IMR-90 (cell line): ENCODE results near the gene GPRC5D. TPM values are rescaled to one million over a fixed set of nuclear protein-coding genes. Genes with fewer than 3 reads are reported as not detected.

ENCODE experiments used
- ATAC-seq: fragments of 200-7000 bp; cut with Tn5 transposase; 2 replicates; pipeline ENCODE4 v1.9.1; 2020; ENCODE audit warnings: low read depth, mild to moderate bottlenecking, moderate library complexity
- BruUV-seq: library from RNA; stranded (reverse); fragments of 400-500 nt; replicated peaks from 2 replicates; lab custom pipeline; 2021; lab: Mats Ljungman, UMichigan
- CTCF ChIA-PET: fragments of 300-600 bp; formaldehyde crosslinking; extraction: SDS; loops from one replicate; lab custom pipeline; 2021; ENCODE audit warnings: antibody characterized with exemption; lab: Yijun Ruan, JAX
- POLR2A ChIA-PET: fragments of 300-600 bp; sonication (Branson Sonifier 250); formaldehyde crosslinking; loops from one replicate; lab custom pipeline; 2022; ENCODE audit warnings: antibody characterized with exemption; ENCODE audit not compliant: unreplicated experiment; lab: Charles Lee
- DNase-seq: peaks from one replicate; pipeline ENCODE4 v3.0.0; 2013
- H2AFZ ChIP-seq: replicated peaks from 2 replicates; pipeline ENCODE3; 2013; ENCODE audit warnings: low read length, mild to moderate bottlenecking; ENCODE audit not compliant: poor library complexity
- H2AK5ac ChIP-seq: 2 replicates; pipeline ENCODE4 v1.6.1; 2013; ENCODE audit warnings: low read depth, low read length, inconsistent platforms
- H2AK9ac ChIP-seq: replicated peaks from 2 replicates; pipeline ENCODE3; 2013; ENCODE audit warnings: mild to moderate bottlenecking, low read depth, low read length, moderate library complexity; ENCODE audit not compliant: poor library complexity
- H2BK120ac ChIP-seq: 2 replicates; pipeline ENCODE4 v1.6.1; 2013; ENCODE audit warnings: low read depth, low read length, inconsistent platforms
- H2BK15ac ChIP-seq: 3 replicates; pipeline ENCODE4 v1.6.1; 2013; ENCODE audit warnings: low read depth, low read length, inconsistent platforms
- H2BK20ac ChIP-seq: 2 replicates; pipeline ENCODE4 v1.6.1; 2013; ENCODE audit warnings: low read depth, mild to moderate bottlenecking, inconsistent platforms, low read length, moderate library complexity
- H2BK5ac ChIP-seq: 2 replicates; pipeline ENCODE4 v1.6.1; 2013; ENCODE audit warnings: mild to moderate bottlenecking, low read depth, low read length, inconsistent platforms; ENCODE audit not compliant: poor library complexity, severe bottlenecking
- H3K14ac ChIP-seq: replicated peaks from 2 replicates; pipeline ENCODE4 v1.6.1; 2013; ENCODE audit warnings: low read depth, low read length, inconsistent platforms
- H3K18ac ChIP-seq: 2 replicates; pipeline ENCODE4 v1.6.1; 2013; ENCODE audit warnings: low read depth, low read length, control low read depth
- H3K23ac ChIP-seq: 2 replicates; pipeline ENCODE4 v1.6.1; 2013; ENCODE audit warnings: low read depth, low read length, inconsistent platforms
- H3K27ac ChIP-seq: 2 replicates; pipeline ENCODE4 v1.5.1; 2013; ENCODE audit warnings: mild to moderate bottlenecking, control low read depth, low read length; ENCODE audit not compliant: insufficient read depth
- H3K27me3 ChIP-seq: 2 replicates; pipeline ENCODE4 v1.6.1; 2013; ENCODE audit warnings: low read length; ENCODE audit not compliant: control insufficient read depth, insufficient read depth
- H3K36me3 ChIP-seq: 2 replicates; pipeline ENCODE4 v1.6.1; 2013; ENCODE audit warnings: low read length, mixed read lengths; ENCODE audit not compliant: control insufficient read depth, insufficient read depth
- H3K4ac ChIP-seq: 2 replicates; pipeline ENCODE4 v1.6.1; 2013; ENCODE audit warnings: low read depth, low read length, inconsistent platforms
- H3K4me1 ChIP-seq: 2 replicates; pipeline ENCODE4 v1.6.1; 2013; ENCODE audit warnings: low read length, mixed read lengths; ENCODE audit not compliant: control insufficient read depth, insufficient read depth
- H3K4me2 ChIP-seq: 2 replicates; pipeline ENCODE4 v1.6.1; 2013; ENCODE audit warnings: low read depth, mild to moderate bottlenecking, control low read depth, low read length, moderate library complexity
- H3K4me3 ChIP-seq: 2 replicates; pipeline ENCODE4 v1.5.1; 2013; ENCODE audit warnings: low read depth, mild to moderate bottlenecking, control low read depth, low read length, moderate library complexity; ENCODE audit not compliant: insufficient read depth
- H3K56ac ChIP-seq: 2 replicates; pipeline ENCODE4 v1.6.1; 2013; ENCODE audit warnings: low read length, inconsistent platforms; ENCODE audit not compliant: insufficient read depth; ENCODE audit errors: extremely low read depth
- H3K79me1 ChIP-seq, 2 experiments: 2 replicates each; pipeline ENCODE4 v1.6.1; 2013; ENCODE audit warnings: low read length in 2 of 2, inconsistent platforms in 1 of 2, low read depth in 1 of 2
- H3K9ac ChIP-seq: 2 replicates; pipeline ENCODE4 v1.6.1; 2013; ENCODE audit warnings: low read depth, low read length, control low read depth
- H3K9me1 ChIP-seq: 2 replicates; pipeline ENCODE4 v1.6.1; 2013; ENCODE audit warnings: low read length, inconsistent platforms; ENCODE audit not compliant: insufficient read depth
- H3K9me3 ChIP-seq: 2 replicates; pipeline ENCODE4 v1.6.1; 2013; ENCODE audit warnings: low read length; ENCODE audit not compliant: control insufficient read depth, insufficient read depth
- H4K20me1 ChIP-seq: 2 replicates; pipeline ENCODE4 v1.6.1; 2013; ENCODE audit warnings: low read length, inconsistent platforms; ENCODE audit not compliant: insufficient read depth
- H4K5ac ChIP-seq: 2 replicates; pipeline ENCODE4 v1.6.1; 2013; ENCODE audit warnings: mild to moderate bottlenecking, low read depth, low read length, control low read depth
- H4K8ac ChIP-seq, 2 experiments: 2 replicates each; pipeline ENCODE4 v1.6.1; 2013; ENCODE audit warnings: low read depth in 2 of 2, low read length in 2 of 2, control low read depth in 1 of 2, inconsistent platforms in 1 of 2
- H4K91ac ChIP-seq: 2 replicates; pipeline ENCODE4 v1.6.1; 2013; ENCODE audit warnings: low read depth, low read length, inconsistent platforms; ENCODE audit not compliant: insufficient read depth
- CEBPB ChIP-seq: IDR thresholded peaks from 2 replicates; pipeline ENCODE4 v1.6.1; 2012; ENCODE audit warnings: low read depth, low read length, improper control_type of control experiment
- FOS ChIP-seq: fragments of 150-350 bp; IDR thresholded peaks from 2 replicates; pipeline ENCODE4 v1.6.1; 2016; ENCODE audit warnings: low read depth, low read length
- WGBS, 2 experiments: methylation state at CpG; one replicate each; pipeline versions ENCODE4 v1.1.5 to v1.1.7; 2013; ENCODE audit warnings: missing lambda C conversion rate in 2 of 2; ENCODE audit not compliant: insufficient read length in 1 of 2; ENCODE audit errors: extremely low coverage in 2 of 2; 5-methylcytosine and 5-hydroxymethylcytosine counted together
- dilution Hi-C: fragments of 300-500 bp; cut with HindIII; formaldehyde crosslinking; loops from one replicate; pipeline ENCODE4 v1.14.3; 2018; ENCODE audit warnings: low sequenced_read_pairs; ENCODE audit not compliant: unreplicated experiment
- in situ Hi-C: fragments of 300-500 bp; cut with MboI; formaldehyde crosslinking; loops from 3 replicates; pipeline ENCODE4 v1.14.3; 2019; ENCODE audit warnings: low sequenced_read_pairs, inconsistent platforms, mixed read lengths
- intact Hi-C: fragments of 100-400 bp; cut with micrococcal nuclease; formaldehyde crosslinking; loops from 2 replicates; pipeline ENCODE4 v1.10.0; 2022
- polyA plus RNA-seq, 3 experiments: library from polyadenylated mRNA; depleted of rRNA; stranded (reverse); fragments of >200 nt; gene quantifications; 2 replicates each; pipeline ENCODE4 v1.2.3, GENCODE V29; 2012; ENCODE audit warnings: low replicate concordance in 1 of 3
- total RNA-seq: library from RNA; depleted of rRNA; stranded (reverse); fragments of >200 nt; gene quantifications from 2 replicates; pipeline ENCODE4 v1.2.3, GENCODE V29; 2012

The GPRC5D gene
- total and polyA plus RNA-seq, 2 of the 4 experiments (the other 2 are of a cell fraction): not detected

DNA sequence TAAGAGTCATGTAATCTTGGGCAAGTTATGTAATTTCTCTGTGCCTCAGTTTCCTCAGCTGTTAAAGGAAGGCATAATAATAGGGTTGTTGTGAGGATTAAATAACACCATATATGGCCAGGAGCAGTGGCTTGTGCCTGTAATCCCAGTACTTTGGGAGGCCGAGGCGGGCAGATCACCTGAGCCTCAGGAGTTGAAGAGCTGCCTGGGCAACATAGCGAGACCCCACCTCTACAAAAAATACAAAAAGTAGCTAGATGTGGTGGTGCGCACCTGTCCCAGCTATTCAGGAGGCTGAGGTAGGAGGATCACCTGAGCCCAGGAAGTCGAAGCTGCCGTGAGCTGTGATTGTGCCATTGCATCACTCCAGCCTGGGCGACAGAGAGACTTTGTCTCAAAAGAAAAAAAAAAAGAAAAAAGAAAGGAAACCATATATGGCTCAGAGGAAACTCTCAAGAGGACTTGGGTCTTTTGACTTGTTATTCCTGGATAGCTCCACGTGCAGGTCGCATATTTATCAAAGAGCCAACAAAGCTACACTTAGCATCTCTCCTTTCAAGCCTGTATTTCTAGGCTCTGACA lies 53.7 kb downstream of the GPRC5D start:
- no peak for ATAC-seq
- no peak overlapping the region for H3K9ac ChIP-seq
- H2BK15ac ChIP-seq: peak overlapping the region; percentile 71; the same call in 1 of the 3 replicates
- dilution Hi-C loops (no loop called here), intact Hi-C loops (loop anchor here (5.0 kb wide), 1 partner anchor 181 kb away; the partner anchor contains the start of gene CDKN1B), in situ Hi-C loops (no loop called here)
- H3K18ac ChIP-seq: no peak overlapping the region
- H2BK120ac ChIP-seq: peak overlapping the region; percentile 54
- peaks cover 27% of the 10 kb centered on the region for H3K9me1 ChIP-seq
- WGBS, 2 experiments: no CpG with 5 or more reads among the region's 9 CpGs
- no peak overlapping the region for H3K56ac ChIP-seq
- no peak overlapping the region for H2AFZ ChIP-seq
- no peaks in the 10 kb centered on the region for H3K9me3 ChIP-seq
- H3K4me1 ChIP-seq: peaks cover 30% of the 10 kb centered on the region
- peak overlapping the region; percentile 52; the same call in 1 of the 2 replicates for H4K91ac ChIP-seq
- peaks cover 15 to 65% of the 10 kb centered on the region in 2 experiments; a peak in 3 of 4 replicates for H3K79me1 ChIP-seq
- peak; percentile 38; the same call in 1 of the 2 replicates for TF ChIP-seq CEBPB
- no peak for TF ChIP-seq FOS
- ChIA-PET POLR2A (no interaction called here), CTCF (no interaction called here)
- no peaks in the 10 kb centered on the region for H3K27me3 ChIP-seq
- peaks cover 32% of the 10 kb centered on the region for H4K20me1 ChIP-seq
- peak overlapping the region; percentile 50; the same call in 1 of the 2 replicates for H3K27ac ChIP-seq
- peak overlapping the region; percentile 81; the same call in 1 of the 2 replicates for H2BK20ac ChIP-seq
- H3K14ac ChIP-seq: peak overlapping the region; percentile 72; the same call in 1 of the 2 replicates
- peak overlapping the region; percentile 94 for H2BK5ac ChIP-seq
- H2AK5ac ChIP-seq: peak overlapping the region; percentile 71
- H3K23ac ChIP-seq: peak overlapping the region; percentile 70; the same call in 1 of the 2 replicates
- H2AK9ac ChIP-seq: no peak overlapping the region
- DNase-seq: no peak
- H4K8ac ChIP-seq: peak overlapping the region in 1 of 2 experiments; percentile 6; a peak in 1 of 4 replicates
- peaks cover 2% of the 10 kb centered on the region; the same call in 1 of the 2 replicates for H3K36me3 ChIP-seq
- no TSS peak for BruUV-seq
- no peak overlapping the region for H4K5ac ChIP-seq
- H3K4ac ChIP-seq: peak overlapping the region; percentile 46
- no peak overlapping the region for H3K4me2 ChIP-seq
- H3K4me3 ChIP-seq: no peak overlapping the region
